Liver (tissue), 3 donors: ENCODE data around the gene C2orf92.

Source experiments
- FOXA1 ChIP-seq: IDR thresholded peaks from 2 replicates; pipeline ENCODE4 v1.6.1; 2016; ENCODE audit warnings: antibody characterized with exemption
- HNF4A ChIP-seq, 2 donors: conservative IDR thresholded peaks; 2 replicates each; pipeline ENCODE4 v1.6.1; 2016; ENCODE audit warnings: antibody characterized with exemption in 2 of 2, mild to moderate bottlenecking in 2 of 2
- JUND ChIP-seq, 2 donors: IDR thresholded peaks; 2 replicates each; pipeline ENCODE4 v1.6.1; 2016; ENCODE audit warnings: antibody characterized with exemption in 2 of 2
- RAD21 ChIP-seq, 2 donors: IDR thresholded peaks; 2 replicates each; pipeline ENCODE4 v1.6.1; 2016; ENCODE audit warnings: antibody characterized with exemption in 2 of 2, mild to moderate bottlenecking in 2 of 2
- SP1 ChIP-seq: IDR thresholded peaks from 2 replicates; pipeline ENCODE4 v1.6.1; 2018; ENCODE audit warnings: antibody characterized with exemption, mild to moderate bottlenecking
- TAF1 ChIP-seq: conservative IDR thresholded peaks from 2 replicates; pipeline ENCODE4 v1.6.1; 2016; ENCODE audit warnings: antibody characterized with exemption, mild to moderate bottlenecking
- YY1 ChIP-seq: IDR thresholded peaks from 2 replicates; pipeline ENCODE4 v1.6.1; 2016; ENCODE audit warnings: antibody characterized with exemption, mild to moderate bottlenecking
- TF ChIP-seq, protein P1 (sequence below): fragments of 150-350 bp; IDR thresholded peaks from 2 replicates; pipeline ENCODE4 v1.5.1; 2017; ENCODE audit warnings: improper control_type of control experiment, low read depth, low read length; ENCODE audit not compliant: missing input control
- TF ChIP-seq, protein P2 (sequence below): IDR thresholded peaks from 2 replicates; pipeline ENCODE4 v1.6.1; 2016; ENCODE audit warnings: antibody characterized with exemption
- TF ChIP-seq, protein P3 (sequence below): IDR thresholded peaks from 2 replicates; pipeline ENCODE4 v1.6.1; 2016; ENCODE audit warnings: antibody characterized with exemption, mild to moderate bottlenecking
- donor health status: healthy.
- donor health status: healthy.

DNA sequence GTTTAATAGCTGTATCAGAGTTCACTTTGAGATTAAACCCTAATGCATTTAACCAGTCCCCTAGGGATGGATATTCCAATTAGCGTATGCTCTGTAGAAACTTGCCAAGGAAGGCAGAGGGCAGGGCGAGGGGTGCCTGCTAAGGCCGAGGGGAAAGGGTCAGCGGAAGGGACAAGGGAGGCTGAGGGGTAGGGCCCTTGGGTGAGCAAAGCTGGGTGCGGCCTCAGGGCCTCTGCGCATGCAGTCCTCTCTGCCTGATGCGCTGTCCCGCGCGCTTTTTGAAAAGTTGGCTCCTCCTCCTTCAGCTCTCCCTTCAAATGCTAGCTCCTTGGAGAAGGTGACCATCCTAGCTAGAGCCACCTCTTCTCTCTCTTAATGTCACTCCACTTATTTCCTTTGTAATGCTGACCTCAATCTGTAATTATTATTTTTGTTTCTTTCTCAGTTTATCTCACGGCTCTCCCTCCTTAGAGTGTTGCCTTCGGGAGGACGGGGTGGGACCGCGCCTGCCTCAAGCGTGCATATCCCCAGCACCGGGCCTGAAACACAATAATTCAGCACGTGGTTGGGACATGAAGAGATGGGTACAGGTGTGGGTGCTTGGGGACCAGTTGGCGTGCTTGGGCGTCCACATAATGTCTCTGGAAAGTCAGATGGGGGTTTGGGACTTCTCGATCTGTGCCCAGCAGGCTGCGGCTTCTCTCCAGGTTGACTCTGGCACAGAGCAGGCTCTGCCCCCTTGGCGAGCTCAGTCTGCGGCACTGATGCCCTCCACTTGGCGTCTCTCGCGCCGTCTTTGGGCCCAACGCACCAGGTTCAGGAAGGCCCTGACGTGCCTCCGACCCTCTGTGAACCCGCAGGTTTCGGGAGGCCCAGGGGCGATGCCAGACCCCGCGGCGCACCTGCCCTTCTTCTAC, 53.9 kb downstream of the C2orf92 start:
- TF ChIP-seq, protein P1, sequence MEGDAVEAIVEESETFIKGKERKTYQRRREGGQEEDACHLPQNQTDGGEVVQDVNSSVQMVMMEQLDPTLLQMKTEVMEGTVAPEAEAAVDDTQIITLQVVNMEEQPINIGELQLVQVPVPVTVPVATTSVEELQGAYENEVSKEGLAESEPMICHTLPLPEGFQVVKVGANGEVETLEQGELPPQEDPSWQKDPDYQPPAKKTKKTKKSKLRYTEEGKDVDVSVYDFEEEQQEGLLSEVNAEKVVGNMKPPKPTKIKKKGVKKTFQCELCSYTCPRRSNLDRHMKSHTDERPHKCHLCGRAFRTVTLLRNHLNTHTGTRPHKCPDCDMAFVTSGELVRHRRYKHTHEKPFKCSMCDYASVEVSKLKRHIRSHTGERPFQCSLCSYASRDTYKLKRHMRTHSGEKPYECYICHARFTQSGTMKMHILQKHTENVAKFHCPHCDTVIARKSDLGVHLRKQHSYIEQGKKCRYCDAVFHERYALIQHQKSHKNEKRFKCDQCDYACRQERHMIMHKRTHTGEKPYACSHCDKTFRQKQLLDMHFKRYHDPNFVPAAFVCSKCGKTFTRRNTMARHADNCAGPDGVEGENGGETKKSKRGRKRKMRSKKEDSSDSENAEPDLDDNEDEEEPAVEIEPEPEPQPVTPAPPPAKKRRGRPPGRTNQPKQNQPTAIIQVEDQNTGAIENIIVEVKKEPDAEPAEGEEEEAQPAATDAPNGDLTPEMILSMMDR, result no peak
- no peak for TF ChIP-seq TAF1
- no peak for TF ChIP-seq RAD21 (IDR thresholded peaks at IDR 0.05)
- no peak for TF ChIP-seq FOXA1
- TF ChIP-seq, protein P2, sequence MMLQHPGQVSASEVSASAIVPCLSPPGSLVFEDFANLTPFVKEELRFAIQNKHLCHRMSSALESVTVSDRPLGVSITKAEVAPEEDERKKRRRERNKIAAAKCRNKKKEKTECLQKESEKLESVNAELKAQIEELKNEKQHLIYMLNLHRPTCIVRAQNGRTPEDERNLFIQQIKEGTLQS, result no peak
- no peak for TF ChIP-seq SP1
- TF ChIP-seq HNF4A (conservative IDR thresholded peaks at IDR 0.05), result no peak
- no peak for TF ChIP-seq JUND (IDR thresholded peaks at IDR 0.05)
- TF ChIP-seq, protein P3, sequence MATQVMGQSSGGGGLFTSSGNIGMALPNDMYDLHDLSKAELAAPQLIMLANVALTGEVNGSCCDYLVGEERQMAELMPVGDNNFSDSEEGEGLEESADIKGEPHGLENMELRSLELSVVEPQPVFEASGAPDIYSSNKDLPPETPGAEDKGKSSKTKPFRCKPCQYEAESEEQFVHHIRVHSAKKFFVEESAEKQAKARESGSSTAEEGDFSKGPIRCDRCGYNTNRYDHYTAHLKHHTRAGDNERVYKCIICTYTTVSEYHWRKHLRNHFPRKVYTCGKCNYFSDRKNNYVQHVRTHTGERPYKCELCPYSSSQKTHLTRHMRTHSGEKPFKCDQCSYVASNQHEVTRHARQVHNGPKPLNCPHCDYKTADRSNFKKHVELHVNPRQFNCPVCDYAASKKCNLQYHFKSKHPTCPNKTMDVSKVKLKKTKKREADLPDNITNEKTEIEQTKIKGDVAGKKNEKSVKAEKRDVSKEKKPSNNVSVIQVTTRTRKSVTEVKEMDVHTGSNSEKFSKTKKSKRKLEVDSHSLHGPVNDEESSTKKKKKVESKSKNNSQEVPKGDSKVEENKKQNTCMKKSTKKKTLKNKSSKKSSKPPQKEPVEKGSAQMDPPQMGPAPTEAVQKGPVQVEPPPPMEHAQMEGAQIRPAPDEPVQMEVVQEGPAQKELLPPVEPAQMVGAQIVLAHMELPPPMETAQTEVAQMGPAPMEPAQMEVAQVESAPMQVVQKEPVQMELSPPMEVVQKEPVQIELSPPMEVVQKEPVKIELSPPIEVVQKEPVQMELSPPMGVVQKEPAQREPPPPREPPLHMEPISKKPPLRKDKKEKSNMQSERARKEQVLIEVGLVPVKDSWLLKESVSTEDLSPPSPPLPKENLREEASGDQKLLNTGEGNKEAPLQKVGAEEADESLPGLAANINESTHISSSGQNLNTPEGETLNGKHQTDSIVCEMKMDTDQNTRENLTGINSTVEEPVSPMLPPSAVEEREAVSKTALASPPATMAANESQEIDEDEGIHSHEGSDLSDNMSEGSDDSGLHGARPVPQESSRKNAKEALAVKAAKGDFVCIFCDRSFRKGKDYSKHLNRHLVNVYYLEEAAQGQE, result no peak
- TF ChIP-seq YY1, result no peak
